GM18858 (cell line): ENCODE data around the gene SP9.

Experiments used
- ATAC-seq: cut with Tn5 transposase; IDR thresholded peaks from one replicate; pipeline ENCODE4 v1.9.1; 2021; ENCODE audit not compliant: unreplicated experiment

SP9 gene

DNA sequence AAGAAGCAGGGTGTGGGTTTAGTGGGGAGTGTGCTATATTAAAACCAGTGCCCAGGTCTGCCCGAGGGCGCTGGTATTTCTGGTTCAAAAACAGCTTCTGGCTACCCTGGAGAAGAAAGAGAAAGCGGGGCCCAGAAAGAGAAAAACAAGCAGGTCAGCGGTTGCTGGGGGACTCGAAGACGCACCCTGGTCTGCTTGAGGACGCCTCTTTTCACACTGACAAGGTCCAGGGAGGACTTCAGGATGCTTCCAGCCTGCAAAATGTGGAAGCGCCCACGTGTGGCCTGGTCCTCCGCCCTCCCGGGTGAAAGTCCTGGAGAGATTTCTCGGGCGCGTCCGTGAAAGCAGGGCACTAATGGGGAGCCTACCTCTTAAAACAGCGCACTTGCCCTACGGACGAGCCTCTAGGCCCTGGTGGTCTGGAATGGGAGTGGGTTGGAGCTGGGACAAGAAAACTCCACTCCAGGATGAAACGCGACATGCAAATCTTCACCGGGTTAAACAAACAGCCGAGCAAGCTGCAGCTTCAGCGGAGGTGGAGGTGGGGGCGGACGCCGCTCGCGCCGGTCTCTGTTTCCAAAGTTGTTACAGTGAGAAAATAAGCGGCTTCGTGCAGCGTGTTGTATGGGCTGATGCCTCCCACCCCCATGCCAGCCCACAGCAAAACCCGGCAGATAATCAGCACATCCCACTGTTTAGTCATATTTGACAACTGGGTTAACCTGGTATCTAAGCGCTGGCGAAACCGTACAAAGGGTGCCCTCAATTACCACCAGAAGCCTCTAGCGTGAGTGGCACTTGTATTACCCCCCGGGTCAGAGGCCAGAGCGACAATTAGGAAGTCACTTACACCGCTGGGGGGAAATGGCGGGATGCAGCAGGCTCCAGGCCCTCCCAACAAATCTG is 1.1 kb upstream of the SP9 start:
- ATAC-seq: no peak

GRCh38 chr2:174334278-174334715 is 457 bp upstream of the SP9 start:
- ATAC-seq: no peak

DNA sequence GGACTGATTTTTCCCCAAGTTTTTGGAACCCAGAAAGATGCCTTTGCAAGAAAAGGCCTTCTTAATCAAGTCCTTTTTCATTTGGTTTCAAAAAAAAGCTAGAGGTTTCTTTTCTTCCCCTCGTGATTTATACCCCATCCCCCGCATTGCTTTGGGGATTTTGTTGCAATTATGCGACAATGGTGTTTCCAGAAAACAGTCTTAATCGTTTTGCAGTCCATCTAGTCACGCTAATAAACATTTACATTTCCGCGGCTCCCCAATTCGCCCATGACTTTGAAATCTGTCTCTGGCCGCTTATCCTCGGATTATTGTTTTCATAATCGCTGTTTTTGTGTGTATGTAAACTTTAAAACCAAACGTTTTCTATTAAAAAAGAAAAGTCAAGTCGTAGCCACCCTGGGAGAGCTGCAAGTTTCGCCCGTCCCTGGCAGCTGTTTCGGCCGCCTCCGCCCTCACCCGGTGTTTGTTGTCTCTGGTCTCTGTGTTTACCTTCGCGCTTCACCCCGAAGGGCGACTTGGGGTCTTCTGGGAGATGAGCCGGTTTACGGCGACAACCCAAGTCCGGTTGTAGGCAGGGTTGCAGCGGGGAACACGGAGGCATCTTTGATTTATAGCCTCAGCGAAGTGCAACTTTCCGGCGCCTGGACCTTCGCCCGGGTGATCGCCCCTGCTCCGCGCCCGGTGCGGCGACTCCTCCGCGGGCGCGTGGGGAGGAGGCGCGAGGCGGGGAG is 667 bp downstream of the SP9 start:
- ATAC-seq: no peak

DNA sequence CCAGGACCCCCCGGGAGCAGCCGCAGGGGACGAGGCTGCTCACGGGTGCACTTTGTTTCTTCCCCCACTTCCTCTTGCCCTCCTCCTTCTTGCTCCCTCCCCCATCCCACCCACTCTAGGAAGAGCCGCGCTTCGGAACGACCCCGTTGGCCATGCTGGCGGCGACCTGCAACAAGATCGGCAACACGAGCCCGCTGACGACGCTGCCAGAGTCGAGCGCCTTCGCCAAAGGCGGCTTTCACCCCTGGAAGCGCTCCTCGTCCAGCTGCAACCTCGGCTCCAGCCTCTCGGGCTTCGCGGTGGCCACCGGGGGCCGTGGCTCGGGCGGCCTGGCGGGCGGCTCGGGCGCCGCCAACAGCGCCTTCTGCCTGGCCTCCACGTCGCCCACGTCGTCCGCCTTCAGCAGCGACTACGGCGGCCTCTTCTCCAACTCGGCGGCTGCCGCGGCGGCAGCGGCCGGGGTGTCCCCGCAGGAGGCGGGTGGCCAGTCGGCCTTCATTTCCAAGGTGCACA is 1.3 kb downstream of the SP9 start:
- ATAC-seq: no peak

DNA sequence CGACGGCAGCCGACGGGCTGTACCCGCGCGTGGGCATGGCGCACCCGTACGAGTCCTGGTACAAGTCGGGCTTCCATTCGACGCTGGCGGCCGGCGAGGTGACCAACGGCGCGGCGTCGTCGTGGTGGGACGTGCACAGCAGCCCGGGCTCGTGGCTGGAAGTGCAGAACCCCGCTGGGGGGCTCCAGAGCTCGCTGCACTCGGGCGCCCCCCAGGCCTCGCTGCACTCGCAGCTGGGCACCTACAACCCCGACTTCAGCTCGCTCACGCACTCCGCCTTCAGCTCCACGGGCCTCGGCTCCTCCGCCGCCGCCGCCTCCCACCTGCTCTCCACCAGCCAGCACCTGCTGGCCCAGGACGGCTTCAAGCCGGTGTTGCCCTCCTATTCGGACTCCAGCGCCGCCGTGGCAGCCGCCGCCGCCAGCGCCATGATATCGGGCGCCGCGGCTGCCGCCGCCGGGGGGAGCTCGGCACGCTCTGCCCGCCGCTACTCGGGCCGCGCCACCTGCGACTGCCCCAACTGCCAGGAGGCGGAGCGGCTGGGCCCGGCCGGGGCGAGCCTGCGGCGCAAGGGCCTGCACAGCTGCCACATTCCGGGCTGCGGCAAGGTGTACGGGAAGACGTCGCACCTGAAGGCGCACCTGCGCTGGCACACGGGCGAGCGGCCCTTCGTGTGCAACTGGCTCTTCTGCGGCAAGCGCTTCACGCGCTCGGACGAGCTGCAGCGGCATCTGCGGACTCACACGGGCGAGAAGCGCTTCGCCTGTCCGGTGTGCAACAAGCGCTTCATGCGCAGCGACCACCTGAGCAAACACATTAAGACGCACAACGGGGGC is 2.0 kb downstream of the SP9 start:
- ATAC-seq: no peak

GRCh38 chr2:174337337-174338146 is 2.8 kb downstream of the SP9 start:
- ATAC-seq: no peak

- ATAC-seq: no peak
Observed at GRCh38 chr2:174338147-174338605, 3.4 kb downstream of the SP9 start.

DNA sequence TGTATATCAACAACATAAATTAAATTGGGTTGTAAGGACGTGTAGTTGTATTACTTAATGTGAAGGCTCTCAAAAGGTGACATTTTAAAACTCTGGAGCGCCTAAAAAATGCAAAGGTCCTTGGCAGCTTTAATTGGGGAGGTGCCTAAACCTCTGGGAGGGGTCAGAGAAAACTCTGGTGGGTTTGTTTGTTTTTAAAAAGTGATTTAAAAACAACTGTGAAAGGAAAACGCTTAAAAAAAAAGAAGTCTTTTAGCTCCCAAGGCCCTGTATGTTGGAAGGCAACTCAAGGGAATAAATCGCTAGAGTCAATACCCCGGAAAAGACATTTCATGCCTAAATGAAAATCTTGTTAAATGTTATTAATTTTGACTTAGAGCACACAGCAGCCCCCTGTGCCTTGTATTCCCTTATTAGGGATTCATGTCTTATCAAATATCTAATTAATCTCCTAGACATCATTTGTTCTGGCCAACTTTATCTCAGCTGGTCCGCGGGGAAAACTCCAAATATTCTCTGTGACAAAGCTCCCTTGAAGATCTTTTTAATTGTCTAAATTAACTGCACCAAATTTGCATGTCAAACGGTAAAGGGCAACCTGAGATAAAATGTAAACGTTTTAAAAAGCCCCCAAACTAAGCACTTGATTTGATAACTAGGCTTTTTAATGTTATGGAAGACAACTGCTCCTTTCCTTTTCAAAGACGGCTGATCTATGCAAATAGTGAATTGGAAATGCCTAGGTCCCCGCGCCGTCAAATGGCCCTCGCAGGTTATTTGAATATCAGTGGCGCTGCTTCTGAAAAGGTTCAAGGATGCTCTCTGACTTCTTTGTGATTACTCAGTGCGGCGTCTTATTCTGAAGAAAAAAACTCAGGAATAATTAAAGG is 4.2 kb downstream of the SP9 start:
- ATAC-seq: no peak

DNA sequence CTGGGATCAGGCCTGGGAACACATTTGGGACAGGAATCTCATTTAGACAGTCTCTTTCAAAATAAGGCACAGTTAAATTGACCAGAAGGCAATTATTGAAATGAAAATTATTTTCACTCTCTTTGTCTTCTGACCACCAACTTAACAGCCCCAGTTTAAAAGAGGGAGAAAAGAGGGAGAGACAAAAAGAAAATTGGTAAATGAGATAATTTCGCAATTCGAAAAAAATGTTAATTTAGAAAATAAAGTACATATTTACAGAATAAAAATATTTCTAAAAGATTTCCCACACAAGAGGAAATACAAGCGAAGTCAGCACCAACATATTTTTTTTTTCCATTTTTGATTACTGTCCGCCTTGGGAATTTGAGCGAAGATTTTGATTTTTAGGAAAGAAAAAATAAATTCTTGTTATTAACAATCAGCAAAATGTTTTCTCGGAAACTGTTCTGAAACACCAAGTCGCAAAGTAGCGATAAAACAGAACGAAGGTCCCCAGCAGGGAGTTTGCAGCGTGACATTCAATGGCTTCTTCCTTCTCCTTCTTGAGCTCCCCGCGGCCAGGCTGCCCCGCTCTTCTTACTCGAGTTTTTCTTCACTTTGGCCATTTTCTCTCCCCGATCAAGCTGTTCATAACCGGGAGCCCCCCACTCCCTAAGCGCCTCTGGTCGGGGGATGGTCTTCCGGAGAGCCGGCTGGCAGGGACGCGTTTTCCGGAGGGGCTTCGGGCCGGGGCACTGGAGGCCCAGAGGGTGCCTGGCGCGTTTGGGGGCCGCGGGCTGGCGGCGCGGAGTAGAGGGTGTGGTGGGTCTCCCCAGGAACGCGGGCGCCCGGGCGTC is 5.0 kb downstream of the SP9 start:
- ATAC-seq: no peak

DNA sequence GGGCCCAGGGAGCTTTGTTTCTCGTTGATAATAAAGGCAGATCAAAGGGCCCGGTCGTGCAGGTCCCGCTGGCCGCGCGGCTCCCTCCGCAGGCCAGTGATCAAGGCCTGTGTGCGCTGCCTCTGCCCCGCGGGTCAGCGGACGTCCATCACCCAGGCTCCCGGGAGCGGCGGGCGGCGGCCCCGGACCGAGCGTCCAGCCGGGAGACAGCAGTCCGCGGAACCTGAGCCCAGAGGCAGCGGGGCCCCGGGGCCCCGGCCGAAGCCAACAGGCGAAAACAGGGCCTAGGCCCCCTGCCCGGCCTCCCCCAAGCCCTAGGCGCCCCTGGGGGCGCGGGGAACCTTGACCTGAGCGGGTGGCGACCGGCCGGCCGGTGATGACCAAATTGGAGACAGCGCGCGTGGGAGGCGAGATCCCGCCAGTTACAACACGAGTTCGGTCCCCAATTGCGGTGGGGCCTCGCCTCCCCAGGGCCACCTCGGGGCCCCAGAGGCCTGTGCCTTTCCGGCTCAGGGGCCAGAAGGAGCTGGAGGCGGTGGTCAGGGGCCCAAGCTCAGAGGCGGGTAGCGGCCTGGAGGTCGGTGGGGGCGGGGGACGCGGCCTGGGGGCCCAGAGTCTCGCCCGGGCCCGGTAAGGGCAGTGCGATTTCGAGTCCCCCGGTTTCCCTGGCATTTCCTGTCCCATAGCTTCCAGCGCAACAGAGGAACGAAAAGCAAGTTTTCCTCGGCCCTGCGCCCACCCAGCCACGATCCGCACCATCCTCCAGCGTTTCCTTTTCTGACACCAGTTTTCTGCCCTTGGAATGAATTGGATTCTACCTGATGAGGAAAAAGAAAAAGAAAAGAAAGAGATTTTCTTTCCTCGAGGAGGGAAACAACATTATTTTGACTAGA is 5.9 kb downstream of the SP9 start:
- no peak for ATAC-seq

DNA sequence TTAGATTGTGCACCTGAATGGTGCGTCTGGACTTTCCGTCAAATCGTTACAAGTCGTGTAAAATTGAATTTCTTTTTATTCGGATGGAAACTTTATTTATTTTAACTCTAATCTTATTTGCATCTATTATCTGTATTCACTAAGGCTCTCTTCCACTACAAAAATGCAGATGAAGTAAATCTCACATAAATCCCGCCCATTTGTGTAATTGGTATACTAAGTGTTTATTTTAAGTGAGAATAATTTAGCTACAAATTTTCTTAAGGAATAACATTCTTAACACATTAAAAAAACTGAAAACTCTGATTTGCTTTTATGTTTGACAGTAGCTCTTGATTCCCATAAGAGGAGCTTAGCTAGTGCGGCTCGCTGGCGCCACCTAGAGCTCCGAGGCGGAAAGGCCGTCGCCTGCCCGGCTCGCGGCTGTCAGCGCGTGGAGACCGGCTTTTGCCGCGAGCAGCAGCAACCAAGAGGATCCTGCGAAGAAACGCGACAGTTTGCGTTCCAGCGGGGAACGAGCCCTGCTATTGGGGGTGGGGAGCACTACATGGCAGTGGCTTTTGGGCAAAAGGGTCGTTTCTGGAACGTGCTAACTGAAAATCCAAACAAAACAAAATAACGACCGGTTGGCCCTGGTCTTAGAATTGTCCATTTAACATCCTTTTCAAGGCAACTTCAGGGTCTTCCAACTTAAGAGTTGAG is 6.7 kb downstream of the SP9 start:
- ATAC-seq: no peak

DNA sequence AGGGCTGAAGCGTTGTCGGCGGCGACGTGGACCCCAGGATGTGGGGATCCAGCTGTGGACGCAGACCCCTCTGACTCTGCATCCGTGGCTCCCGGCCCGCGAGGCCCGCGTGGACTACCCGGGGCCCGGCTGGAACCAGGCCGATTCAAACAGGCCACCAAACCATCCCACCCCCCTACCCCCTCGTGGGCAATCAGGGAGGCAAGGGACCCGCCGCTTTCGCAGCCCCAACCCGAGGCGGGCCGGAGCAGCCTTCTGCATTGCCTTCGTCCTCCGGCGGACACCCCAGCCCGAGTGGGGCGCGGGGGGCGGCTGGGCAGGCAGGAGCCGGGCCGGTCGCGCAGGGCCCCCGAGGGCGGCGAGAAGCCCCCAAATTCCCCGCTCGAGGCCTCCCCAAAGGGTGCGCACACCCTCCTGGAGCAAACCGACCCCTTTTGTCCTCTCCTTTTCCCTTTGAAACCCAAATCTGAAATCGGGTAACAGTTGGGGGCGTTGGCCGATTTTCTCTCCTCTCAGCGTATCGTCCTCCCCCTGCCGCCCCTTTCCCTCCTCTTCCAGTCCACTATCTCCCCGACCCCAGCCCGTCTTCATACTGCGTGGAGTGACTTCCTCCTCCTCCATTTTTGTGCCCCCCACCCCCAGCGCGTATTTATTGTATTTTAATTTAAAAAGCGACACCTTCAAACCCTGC is 7.4 kb downstream of the SP9 start:
- ATAC-seq: no peak

DNA sequence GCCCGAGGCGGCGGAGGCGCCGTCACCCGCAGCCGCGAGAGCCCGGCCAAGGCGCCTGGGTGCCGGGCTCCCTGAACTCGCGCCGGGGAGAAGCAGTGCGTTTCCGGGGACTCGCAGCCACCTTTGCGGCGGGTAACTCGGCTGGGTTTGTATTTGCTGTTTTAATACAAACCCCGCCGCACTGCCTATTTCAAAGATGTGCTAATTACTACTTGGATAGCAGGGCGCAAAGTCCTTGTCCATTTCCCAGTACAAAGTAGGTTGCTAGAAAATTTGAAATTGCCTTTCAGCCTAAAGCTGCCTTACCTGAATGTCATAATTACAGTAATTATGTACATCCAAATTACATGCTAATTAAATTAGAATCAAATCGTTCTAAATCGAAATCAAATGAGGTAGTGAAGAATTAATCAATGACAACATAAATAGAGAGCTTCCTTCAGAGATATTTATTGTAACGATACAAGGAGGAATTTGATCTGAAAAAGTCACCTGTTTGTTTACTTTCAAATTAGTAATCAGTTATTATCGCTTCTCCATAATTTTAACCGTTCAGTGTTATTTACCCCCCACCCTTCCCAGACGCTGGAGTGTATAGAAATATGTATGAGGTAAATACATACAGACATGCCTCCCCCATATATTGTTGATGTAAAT is 8.1 kb downstream of the SP9 start:
- ATAC-seq: no peak

DNA sequence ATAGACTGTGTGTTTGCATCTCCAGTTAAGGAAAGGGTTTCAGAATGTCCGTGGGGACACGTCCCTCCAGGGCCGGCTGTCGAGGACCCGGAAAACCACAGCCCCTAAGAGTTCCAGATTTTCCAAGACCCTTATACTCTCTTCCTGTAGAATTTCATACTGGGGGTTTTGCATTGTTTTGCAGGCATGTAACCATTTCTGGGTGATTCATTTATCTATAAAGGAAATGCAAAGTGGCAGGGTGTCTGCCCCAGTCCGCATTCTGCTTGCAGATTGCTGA is 8.5 kb downstream of the SP9 start:
- no peak for ATAC-seq

DNA sequence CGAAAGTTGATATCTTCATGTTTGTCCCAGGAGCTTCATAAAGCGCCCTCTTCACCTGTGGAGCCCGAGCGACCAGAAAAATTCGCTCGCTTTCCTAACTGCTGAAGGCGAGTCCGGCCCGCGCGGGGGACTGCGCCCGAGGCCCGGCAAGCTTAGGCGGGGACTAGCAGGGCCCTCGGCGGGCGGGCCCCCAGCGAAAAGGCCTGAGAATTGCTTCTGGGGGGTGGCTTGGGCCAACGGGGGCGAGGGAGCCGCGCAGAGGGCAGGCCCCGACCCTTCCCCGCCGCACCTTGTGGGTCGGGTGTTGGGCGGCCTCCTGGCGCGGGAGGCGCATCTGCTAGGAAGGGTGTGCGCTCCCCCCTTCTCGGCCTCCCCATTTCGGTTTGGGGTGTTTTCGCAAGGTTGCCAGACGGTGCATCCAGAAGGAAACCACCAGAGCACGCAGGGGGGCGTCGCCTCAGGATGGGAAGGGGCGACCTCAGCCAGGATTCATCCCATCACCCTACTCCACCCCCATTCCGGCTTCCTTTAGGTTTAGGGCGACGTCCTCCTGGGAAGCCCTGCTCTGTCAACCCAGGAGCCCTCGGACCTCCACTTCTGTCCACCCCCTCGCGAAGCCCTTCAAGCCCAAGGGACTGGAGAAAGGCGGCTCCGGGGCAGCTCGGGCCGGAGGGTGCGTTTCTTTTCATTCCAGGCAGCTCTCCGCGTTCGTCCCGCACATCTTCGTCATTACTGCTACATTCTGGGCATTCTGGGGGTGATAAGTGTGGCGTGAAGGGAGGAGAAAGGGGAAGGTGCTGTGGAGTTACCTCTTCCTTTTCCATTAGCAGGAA is 9.1 kb downstream of the SP9 start:
- ATAC-seq: no peak
